Muscle layer of colon (tissue), 2 donors: ENCODE results near the gene DCTN3.
"Not testable (repeated sequence)": the region's sequence is repeated elsewhere in the genome, so short reads cannot be mapped to it uniquely, and the experiment has no call there.

Experiments used
- H3K27ac ChIP-seq: one replicate; pipeline ENCODE4 v1.7.0; 2013; ENCODE audit warnings: low read depth, mild to moderate bottlenecking, low read length, moderate library complexity
- H3K27me3 ChIP-seq, 2 donors: one replicate each; pipeline ENCODE4 v1.7.0; 2013; ENCODE audit warnings: low read length in 2 of 2, mild to moderate bottlenecking in 2 of 2; ENCODE audit not compliant: insufficient read depth in 2 of 2, control insufficient read depth in 1 of 2
- H3K36me3 ChIP-seq: one replicate; pipeline ENCODE4 v1.7.0; 2013; ENCODE audit warnings: mild to moderate bottlenecking, low read length; ENCODE audit not compliant: insufficient read depth
- H3K4me1 ChIP-seq: one replicate; pipeline ENCODE4 v1.7.0; 2013; ENCODE audit warnings: mild to moderate bottlenecking, low read length; ENCODE audit not compliant: insufficient read depth
- H3K4me3 ChIP-seq, 2 donors: one replicate each; pipeline ENCODE4 v1.7.0; 2013; ENCODE audit warnings: low read length in 2 of 2, low read depth in 1 of 2, mild to moderate bottlenecking in 1 of 2, moderate library complexity in 1 of 2
- H3K9ac ChIP-seq: one replicate; pipeline ENCODE4 v1.7.0; 2013; ENCODE audit warnings: low read length
- H3K9me3 ChIP-seq: one replicate; pipeline ENCODE4 v1.7.0; 2013; ENCODE audit warnings: mild to moderate bottlenecking, low read length
- donor health status: abdominal sarcoma.
- donor health status: Adenocarcinoma of cecum.

DCTN3 gene

GRCh38 chr9:34644766-34645314 lies 24.5 kb upstream of the DCTN3 start:
- H3K36me3 ChIP-seq, result peaks cover 17% of the 10 kb centered on the region
- no peaks in the 10 kb centered on the region for H3K27me3 ChIP-seq
- H3K4me1 ChIP-seq, result peaks cover 26% of the 10 kb centered on the region
- no peak overlapping the region for H3K4me3 ChIP-seq
- no peaks in the 10 kb centered on the region for H3K9me3 ChIP-seq
- H3K27ac ChIP-seq, result no peak overlapping the region
- H3K9ac ChIP-seq, result no peak overlapping the region

- no peaks in the 10 kb centered on the region for H3K36me3 ChIP-seq
- no peak overlapping the region for H3K9ac ChIP-seq
- H3K27ac ChIP-seq, result no peak overlapping the region
- peaks cover 22% of the 10 kb centered on the region for H3K4me1 ChIP-seq
- no peak overlapping the region for H3K4me3 ChIP-seq
- no peaks in the 10 kb centered on the region for H3K9me3 ChIP-seq
- H3K27me3 ChIP-seq, result no peaks in the 10 kb centered on the region
Observed at GRCh38 chr9:34642679-34643078, 22.4 kb upstream of the DCTN3 start.

GRCh38 chr9:34639322-34639721 lies 19.0 kb upstream of the DCTN3 start:
- H3K4me1 ChIP-seq, result peaks cover 24% of the 10 kb centered on the region
- not testable (repeated sequence) for H3K9me3 ChIP-seq, H3K27ac ChIP-seq, H3K27me3 ChIP-seq, H3K36me3 ChIP-seq, H3K4me3 ChIP-seq, H3K9ac ChIP-seq

- H3K4me1 ChIP-seq, result peaks cover 31% of the 10 kb centered on the region
- H3K9ac ChIP-seq, result peak overlapping the region; percentile 88
- peak overlapping the region; percentile 76 to 80 for H3K4me3 ChIP-seq
- H3K36me3 ChIP-seq, result peaks cover 6% of the 10 kb centered on the region
- H3K27ac ChIP-seq, result peak overlapping the region; percentile 93
- no peaks in the 10 kb centered on the region for H3K27me3 ChIP-seq
- H3K9me3 ChIP-seq, result no peaks in the 10 kb centered on the region
Observed at GRCh38 chr9:34638138-34638445, 17.8 kb upstream of the DCTN3 start.

GRCh38 chr9:34637356-34638137 lies 17.3 kb upstream of the DCTN3 start, which contains the start of gene SIGMAR1:
SIGMAR1 (minus strand) TSS chr9:34637787; CDS start chr9:34637697, 90 bp downstream.
- peaks cover 31% of the 10 kb centered on the region for H3K4me1 ChIP-seq
- peaks cover 6% of the 10 kb centered on the region for H3K36me3 ChIP-seq
- H3K27ac ChIP-seq, result peak within 1 kb of the TSS; percentile 93
- no peaks in the 10 kb centered on the region for H3K27me3 ChIP-seq
- H3K9me3 ChIP-seq, result no peaks in the 10 kb centered on the region
- peak within 1 kb of the TSS; percentile 76 to 80 for H3K4me3 ChIP-seq
- peak within 1 kb of the TSS; percentile 88 for H3K9ac ChIP-seq

GRCh38 chr9:34636791-34637355 lies 16.6 kb upstream of the DCTN3 start:
- Histone ChIP-seq H3K36me3 (peaks cover 6% of the 10 kb centered on the region), H3K9me3 (no peaks in the 10 kb centered on the region), H3K27ac (peak overlapping the region; percentile 93), H3K4me3 (peak overlapping the region; percentile 76 to 80), H3K9ac (peak overlapping the region; percentile 41), H3K27me3 (no peaks in the 10 kb centered on the region), H3K4me1 (peaks cover 31% of the 10 kb centered on the region)

GRCh38 chr9:34635556-34635955 lies 15.3 kb upstream of the DCTN3 start:
- no peak overlapping the region for H3K27ac ChIP-seq
- no peak overlapping the region for H3K4me3 ChIP-seq
- no peaks in the 10 kb centered on the region for H3K27me3 ChIP-seq
- H3K9ac ChIP-seq, result no peak overlapping the region
- peaks cover 6% of the 10 kb centered on the region for H3K36me3 ChIP-seq
- H3K9me3 ChIP-seq, result no peaks in the 10 kb centered on the region
- peaks cover 31% of the 10 kb centered on the region for H3K4me1 ChIP-seq

- Histone ChIP-seq H3K27me3 (peaks cover 0 to 1% of the 10 kb centered on the region in 2 donors), H3K36me3 (peaks cover 6% of the 10 kb centered on the region), H3K9me3 (no peaks in the 10 kb centered on the region), H3K4me1 (peaks cover 31% of the 10 kb centered on the region), H3K9ac (no peak overlapping the region), H3K4me3 (no peak overlapping the region), H3K27ac (no peak overlapping the region)
Observed at GRCh38 chr9:34634551-34635248, 14.4 kb upstream of the DCTN3 start.

GRCh38 chr9:34633851-34634550 lies 13.7 kb upstream of the DCTN3 start:
- Histone ChIP-seq H3K9ac (no peak overlapping the region), H3K9me3 (no peaks in the 10 kb centered on the region), H3K4me3 (no peak overlapping the region), H3K4me1 (peaks cover 31% of the 10 kb centered on the region), H3K36me3 (peaks cover 6% of the 10 kb centered on the region), H3K27ac (no peak overlapping the region), H3K27me3 (peaks cover 5 to 8% of the 10 kb centered on the region in 2 donors)

GRCh38 chr9:34633166-34633565 lies 12.9 kb upstream of the DCTN3 start:
- Histone ChIP-seq H3K27ac (no peak overlapping the region), H3K9me3 (no peaks in the 10 kb centered on the region), H3K4me3 (no peak overlapping the region), H3K36me3 (peaks cover 6% of the 10 kb centered on the region), H3K9ac (no peak overlapping the region), H3K27me3 (peaks cover 11 to 14% of the 10 kb centered on the region in 2 donors), H3K4me1 (peaks cover 29% of the 10 kb centered on the region)
